Cortex of kidney (tissue), 1 donor: ENCODE data around the gene NPHP1.
"Not testable (repeated sequence)": the region's sequence is repeated elsewhere in the genome, so short reads cannot be mapped to it uniquely, and the experiment has no call there.

Experiments used
- DNase-seq: peaks from one replicate; lab custom pipeline; 2025; lab: John Stamatoyannopoulos, UW

The NPHP1 gene

GRCh38 chr2:110103061-110103961 lies 101.5 kb downstream of the NPHP1 start:
- no peak for DNase-seq

GRCh38 chr2:110101901-110102803 lies 102.7 kb downstream of the NPHP1 start:
- DNase-seq: no peak

DNA sequence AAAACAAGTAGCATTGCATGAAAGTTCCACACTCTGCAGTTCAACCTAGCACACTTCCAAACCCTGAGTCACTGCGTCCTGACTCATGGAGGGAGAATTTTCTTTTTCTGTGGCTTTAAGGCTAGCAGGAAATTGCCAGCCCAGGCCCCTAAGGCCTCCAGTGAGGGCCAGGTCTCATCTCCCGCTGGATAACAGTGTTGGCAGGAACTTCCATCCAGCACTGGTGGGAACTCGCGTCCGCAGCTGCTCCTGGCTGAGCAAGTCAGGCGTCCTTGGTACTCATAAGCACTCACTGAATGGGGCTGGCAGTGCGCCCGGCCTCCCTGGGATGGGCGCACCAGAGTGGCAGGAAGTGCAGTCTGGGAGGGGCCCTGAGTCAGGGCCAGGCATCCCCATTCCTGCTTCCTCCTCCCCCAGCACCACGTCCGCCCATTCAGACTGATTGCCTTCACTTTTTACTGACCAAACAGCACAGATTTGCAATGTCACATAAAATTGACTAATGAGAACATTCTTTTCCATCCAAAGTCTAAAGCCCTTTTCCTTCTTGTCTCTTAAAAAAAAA lies 103.5 kb downstream of the NPHP1 start:
- DNase-seq: no peak

DNA sequence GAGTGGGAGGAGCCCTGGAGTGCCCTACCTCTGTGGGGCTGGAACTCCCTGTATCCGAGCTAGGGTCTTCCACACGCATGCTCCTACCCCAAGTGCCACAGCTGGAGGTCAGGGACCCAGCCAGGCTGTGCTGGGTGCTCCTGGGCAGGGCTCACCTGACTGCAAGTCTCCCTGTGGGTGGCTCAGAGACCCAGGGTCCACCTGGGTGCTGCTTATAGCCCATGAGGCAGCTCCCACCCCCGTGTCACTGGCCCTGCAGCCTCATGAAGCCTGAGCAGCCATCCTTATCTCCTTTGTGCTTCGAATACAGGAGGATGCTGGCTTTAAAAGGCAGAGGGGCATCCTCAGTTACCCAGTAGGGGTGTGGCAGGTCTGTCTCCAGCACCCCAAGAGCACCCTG lies 103.9 kb downstream of the NPHP1 start:
- not testable (repeated sequence) for DNase-seq

GRCh38 chr2:110100480-110100879 lies 104.3 kb downstream of the NPHP1 start:
- DNase-seq: no peak

DNA sequence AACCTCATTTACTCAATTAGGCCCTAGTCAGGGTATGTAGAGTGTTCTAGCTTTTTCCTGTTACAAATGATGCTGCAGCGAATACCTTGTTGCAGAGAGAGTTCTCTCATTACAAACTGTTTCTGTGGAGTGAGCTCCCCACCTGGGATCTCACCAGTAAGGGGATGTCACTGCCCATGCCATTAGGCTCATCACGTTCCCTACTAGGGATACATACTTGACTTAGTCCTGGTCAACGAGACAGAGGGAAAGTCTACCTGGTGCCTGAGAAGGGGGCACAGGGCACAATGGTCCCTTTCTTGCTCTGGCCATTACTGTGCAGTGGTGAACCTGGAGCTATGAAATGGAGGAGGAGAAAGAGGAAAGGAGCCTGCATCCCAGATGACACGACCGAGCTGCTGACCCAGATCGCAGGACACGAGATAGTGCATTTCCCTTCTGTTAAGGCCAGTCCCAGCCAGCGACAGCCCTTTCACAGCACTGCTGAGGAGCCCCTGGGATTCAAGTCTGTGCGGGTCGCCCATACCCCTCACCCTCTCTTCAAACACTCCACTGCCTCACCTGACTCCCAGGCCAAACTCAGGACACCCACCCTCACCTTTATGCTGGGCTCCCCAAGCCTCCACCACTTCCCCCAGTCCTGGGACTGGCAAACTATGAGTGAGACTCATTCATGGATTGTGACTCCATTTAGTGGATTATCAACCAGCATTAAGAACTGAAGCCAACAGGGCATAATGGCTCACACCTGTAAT lies 105.2 kb downstream of the NPHP1 start:
- no peak for DNase-seq

GRCh38 chr2:110099038-110099425 lies 105.8 kb downstream of the NPHP1 start:
- DNase-seq: no peak

DNA sequence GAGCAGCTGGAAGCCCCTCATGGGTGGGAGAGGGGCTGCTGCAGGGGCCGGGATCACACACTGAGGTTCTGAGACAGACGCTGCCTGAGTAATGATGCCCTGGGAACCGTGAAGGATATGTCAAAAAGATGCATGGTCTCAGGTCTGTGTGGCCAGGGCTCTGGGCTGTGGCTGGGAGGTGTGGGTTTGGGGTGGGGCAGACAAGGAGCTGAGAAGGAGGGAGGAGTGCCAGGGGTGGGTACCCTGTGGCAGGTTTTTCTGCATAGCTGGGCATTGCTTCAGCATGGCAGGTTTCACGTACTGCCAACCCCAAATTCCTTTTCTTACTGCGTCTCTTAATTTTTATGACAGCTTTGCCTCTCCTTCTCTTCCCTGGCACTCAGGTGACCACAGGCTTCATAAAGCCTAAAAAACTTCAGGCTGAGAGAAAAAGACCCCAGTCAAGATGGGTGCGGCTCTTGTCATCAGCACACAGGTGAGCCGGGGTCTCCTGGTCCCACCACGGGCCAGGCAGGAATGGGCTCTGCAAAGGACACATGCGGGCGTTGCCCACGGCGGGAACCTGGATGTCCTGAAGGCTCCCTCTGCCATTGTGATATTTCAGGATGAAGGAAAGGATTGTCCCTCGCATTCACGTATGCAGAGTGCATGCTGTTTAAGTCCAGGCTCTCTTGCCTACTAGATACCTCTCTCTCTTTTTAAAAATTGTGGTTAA lies 107.2 kb downstream of the NPHP1 start:
- DNase-seq: no peak

DNA sequence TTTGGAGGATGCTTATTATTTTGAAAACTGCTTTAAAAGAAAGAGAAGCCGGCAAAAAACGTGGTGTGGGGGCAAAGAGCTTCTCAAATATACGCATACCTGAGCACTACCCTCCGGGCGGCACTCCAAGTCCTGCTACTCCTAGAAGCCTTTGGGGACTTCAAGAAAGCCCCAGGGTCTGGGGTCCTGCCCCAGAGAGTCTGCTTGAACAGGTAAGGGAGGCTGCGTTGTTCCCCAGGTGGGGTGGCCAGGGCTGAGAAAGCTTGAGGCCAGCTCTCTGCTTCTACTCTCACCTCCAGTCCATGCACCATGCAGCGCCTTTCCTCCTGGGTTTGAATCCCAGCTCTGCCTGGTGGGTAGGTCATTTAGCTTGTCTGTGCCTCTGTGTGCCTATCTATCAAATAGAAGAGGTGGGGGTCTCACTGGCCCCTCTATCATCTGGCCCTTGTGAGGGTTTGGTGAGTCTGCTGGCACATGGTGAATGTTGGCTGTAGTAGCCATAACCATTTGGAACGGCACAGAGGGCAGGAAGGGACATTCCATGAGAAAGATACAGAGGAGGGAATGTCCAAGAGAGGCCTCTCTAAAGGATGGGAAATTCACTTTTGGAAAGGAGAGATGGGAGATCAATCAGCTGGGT lies 108.7 kb downstream of the NPHP1 start:
- DNase-seq: no peak

DNA sequence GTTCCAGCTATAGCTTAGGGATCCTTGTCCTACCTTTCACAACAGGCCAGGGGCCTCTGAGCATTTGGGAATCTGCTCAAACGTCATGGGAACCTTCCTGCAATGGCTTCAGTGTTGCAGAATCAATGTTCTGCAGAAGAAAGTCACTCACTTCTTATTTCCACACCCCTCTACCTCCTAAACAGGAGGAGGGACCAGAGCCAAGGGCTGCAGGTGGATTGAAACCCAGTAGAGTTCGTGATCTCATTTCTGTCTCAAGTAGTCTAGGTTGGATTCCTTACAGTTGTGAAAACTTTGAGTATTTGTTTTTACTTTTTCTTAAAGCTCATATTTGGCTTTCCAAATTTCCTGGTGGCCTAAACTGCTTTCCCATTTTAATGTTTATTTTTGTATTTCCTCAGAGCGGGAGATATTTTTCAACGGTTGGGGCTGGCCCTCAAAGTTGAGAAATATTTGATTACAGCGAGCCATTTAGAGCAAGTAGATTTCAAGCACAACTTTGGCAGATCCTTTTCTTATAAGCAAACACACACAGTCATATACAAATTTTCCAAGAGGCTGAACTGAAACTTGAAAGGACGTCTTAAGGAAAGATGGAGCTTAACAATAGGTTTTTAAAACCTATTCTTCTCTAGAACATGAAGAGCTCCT lies 109.8 kb downstream of the NPHP1 start:
- DNase-seq: not testable (repeated sequence)

DNA sequence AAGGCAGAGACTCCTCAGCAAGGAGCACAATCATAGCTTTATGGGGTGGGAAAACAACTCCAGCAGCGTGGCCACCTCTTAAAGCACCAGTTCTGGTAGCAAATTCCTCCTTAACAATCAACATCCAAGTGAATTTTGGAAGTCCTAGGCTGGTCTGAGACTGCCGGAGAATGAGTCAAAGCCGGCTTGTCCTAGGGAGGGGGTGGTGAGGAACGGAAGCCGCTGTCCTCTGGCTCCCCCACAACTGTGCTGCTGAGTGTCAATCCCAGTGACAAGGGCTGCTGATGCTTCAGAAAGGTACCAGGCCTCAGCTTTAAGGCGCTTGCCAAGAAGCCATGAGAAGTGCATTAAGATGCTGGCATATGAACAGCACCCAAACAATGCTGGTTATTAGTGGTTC lies 110.9 kb downstream of the NPHP1 start:
- not testable (repeated sequence) for DNase-seq

- DNase-seq: not testable (repeated sequence)
Measured at GRCh38 chr2:110090164-110090563, 114.6 kb downstream of the NPHP1 start.

DNA sequence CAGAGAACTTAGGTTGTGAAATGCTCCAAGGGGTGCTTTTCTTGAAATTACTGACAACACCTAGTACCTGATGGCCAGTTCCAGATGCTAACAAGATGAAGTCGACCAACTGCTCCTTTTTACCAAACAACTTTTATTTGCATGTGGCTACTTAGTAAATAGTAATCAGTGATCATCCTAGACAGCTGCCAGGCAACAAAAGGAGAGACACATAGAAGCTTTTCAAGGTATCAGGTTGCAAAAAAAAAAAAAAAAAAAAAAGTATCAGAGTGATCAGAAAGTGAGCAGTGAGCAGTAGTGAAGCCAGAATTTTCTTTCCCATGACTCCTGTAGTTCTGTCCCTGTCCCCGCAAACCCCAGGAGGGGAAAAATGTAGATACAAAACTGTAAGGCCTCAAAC lies 121.1 kb downstream of the NPHP1 start:
- DNase-seq: not testable (repeated sequence)

DNA sequence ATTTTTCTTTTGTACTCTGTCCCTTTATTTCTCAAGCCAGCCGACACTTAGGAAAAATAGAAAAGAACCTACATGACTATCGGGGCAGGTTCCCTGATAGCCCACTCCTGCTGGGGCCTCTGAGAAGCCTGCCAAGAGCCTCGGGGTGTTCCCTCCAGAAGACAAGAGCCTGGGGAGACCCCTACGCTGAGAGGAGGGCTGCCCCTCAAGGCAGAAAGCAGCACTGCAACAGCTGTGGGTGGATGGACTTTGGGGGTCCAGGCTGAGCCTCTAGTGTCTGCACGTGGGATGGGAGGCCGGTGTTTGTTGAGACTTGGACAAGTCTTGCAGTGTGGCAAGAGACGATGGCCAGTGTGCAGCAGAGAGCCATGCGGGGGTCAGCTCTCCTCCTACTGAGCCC lies 121.7 kb downstream of the NPHP1 start:
- DNase-seq: not testable (repeated sequence)

GRCh38 chr2:110078104-110078503 lies 126.7 kb downstream of the NPHP1 start:
- DNase-seq: not testable (repeated sequence)

DNA sequence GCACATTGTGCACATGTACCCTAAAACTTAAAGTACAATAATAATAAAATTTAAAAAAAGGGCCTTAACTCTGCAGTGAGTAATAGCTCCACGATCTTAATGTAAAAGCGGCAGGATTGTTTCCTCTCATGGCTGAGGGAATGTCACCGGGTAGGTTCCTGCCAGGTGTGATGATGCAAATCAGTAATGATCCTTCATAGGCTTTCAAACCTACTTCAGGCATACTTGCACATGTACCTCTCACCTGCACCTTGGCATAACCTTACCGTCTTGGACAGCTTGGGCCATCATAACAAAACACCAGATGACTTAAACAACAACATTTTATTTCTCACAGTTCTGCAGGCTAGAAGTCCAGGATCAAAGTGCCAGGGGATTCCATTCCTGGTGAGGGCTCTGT lies 128.9 kb downstream of the NPHP1 start:
- not testable (repeated sequence) for DNase-seq
